ENCODE results near the gene ZMYND8.
A peak's percentile ranks its signal among the peaks of the same experiment; 100 is the strongest.

ZMYND8 gene

DNA sequence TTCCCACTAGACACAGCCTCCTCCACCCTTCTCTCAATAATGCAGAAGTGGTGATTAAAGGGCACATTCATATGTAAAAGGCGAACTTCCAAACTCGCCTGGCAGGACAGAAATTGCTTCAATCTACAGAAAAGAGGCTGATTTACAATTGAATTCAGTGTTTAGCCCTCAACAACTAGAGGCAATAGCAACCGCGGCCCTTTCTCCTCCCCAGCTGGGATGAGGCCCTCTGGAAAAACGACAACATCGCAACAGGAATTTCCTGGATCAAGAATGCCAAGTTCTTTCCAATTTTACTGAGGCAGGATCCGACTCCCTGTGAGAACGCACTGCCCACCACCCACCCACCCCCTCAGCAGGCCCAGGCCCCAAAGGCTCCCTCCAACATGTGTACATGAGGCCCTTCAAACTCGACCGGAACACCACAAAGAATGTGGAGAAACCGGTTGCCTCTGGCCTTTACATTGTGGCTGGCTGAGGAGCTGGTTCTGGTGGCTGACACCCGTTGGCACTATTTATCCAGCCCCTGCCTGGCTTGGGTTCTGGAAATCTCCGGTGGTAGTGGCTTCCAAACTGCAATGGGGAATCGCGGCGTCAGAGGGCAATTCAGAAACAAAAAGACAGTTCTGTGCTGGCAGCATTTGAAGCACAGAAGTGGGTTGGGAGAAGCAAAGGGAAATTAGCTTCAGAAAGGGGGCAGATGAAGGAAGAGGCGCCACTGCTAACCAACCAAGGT is 36.8 kb downstream of the ZMYND8 start:
- ATAC-seq (ENCODE audit: low read depth) (no peak), DNase-seq (ENCODE audit: low spot score in 2 of 2) (no peak)
- H3K9me3 Mint-ChIP-seq: no peaks in the 10 kb centered on the region
- peaks cover 9% of the 10 kb centered on the region for H3K36me3 Mint-ChIP-seq
- no peaks in the 10 kb centered on the region for H3K27me3 Mint-ChIP-seq
- peak overlapping the region; percentile 71 for H3K27ac Mint-ChIP-seq
- H3K4me1 Mint-ChIP-seq: peaks cover 45% of the 10 kb centered on the region
- no peak overlapping the region for H3K4me3 Mint-ChIP-seq

- ATAC-seq (ENCODE audit: low read depth) (no peak), DNase-seq (ENCODE audit: low spot score in 2 of 2) (no peak)
- peaks cover 9% of the 10 kb centered on the region for H3K36me3 Mint-ChIP-seq
- H3K4me3 Mint-ChIP-seq: peak overlapping the region; percentile 32
- no peaks in the 10 kb centered on the region for H3K9me3 Mint-ChIP-seq
- H3K27ac Mint-ChIP-seq: peak overlapping the region; percentile 71
- no peaks in the 10 kb centered on the region for H3K27me3 Mint-ChIP-seq
- peaks cover 45% of the 10 kb centered on the region for H3K4me1 Mint-ChIP-seq
Measured at GRCh38 chr20:47318586-47319516, 37.6 kb downstream of the ZMYND8 start.

GRCh38 chr20:47318027-47318585 is 38.4 kb downstream of the ZMYND8 start:
- peaks cover 9% of the 10 kb centered on the region for H3K36me3 Mint-ChIP-seq
- peak overlapping the region; percentile 71 for H3K27ac Mint-ChIP-seq
- peak overlapping the region; percentile 54 for H3K4me3 Mint-ChIP-seq
- no peak for ATAC-seq (ENCODE audit: low read depth)
- H3K9me3 Mint-ChIP-seq: no peaks in the 10 kb centered on the region
- H3K27me3 Mint-ChIP-seq: no peaks in the 10 kb centered on the region
- DNase-seq (ENCODE audit: low spot score in 2 of 2): no peak
- peaks cover 43% of the 10 kb centered on the region for H3K4me1 Mint-ChIP-seq

GRCh38 chr20:47317127-47317895 is 39.2 kb downstream of the ZMYND8 start:
- Mint-ChIP-seq H3K36me3 (peaks cover 9% of the 10 kb centered on the region), H3K4me1 (peaks cover 42% of the 10 kb centered on the region), H3K9me3 (no peaks in the 10 kb centered on the region), H3K4me3 (no peak overlapping the region), H3K27me3 (no peaks in the 10 kb centered on the region), H3K27ac (peak overlapping the region; percentile 71)
- ATAC-seq (ENCODE audit: low read depth) (peak; percentile 43), DNase-seq (ENCODE audit: low spot score in 2 of 2) (peak in 1 of 2 donors; percentile 16)

- no peaks in the 10 kb centered on the region for H3K9me3 Mint-ChIP-seq
- H3K4me3 Mint-ChIP-seq: no peak overlapping the region
- ATAC-seq (ENCODE audit: low read depth): no peak
- no peaks in the 10 kb centered on the region for H3K27me3 Mint-ChIP-seq
- no peak for DNase-seq (ENCODE audit: low spot score in 2 of 2)
- peak overlapping the region; percentile 35 for H3K27ac Mint-ChIP-seq
- H3K4me1 Mint-ChIP-seq: peaks cover 42% of the 10 kb centered on the region
- H3K36me3 Mint-ChIP-seq: peaks cover 9% of the 10 kb centered on the region
Measured at GRCh38 chr20:47316776-47317126, 39.7 kb downstream of the ZMYND8 start.

GRCh38 chr20:47315339-47316056 is 41.0 kb downstream of the ZMYND8 start:
- no peaks in the 10 kb centered on the region for H3K27me3 Mint-ChIP-seq
- no peaks in the 10 kb centered on the region for H3K9me3 Mint-ChIP-seq
- H3K4me1 Mint-ChIP-seq: peaks cover 35% of the 10 kb centered on the region
- H3K36me3 Mint-ChIP-seq: peaks cover 9% of the 10 kb centered on the region
- no peak overlapping the region for H3K4me3 Mint-ChIP-seq
- ATAC-seq (ENCODE audit: low read depth): no peak
- DNase-seq (ENCODE audit: low spot score in 2 of 2): no peak
- H3K27ac Mint-ChIP-seq: peak overlapping the region; percentile 31

GRCh38 chr20:47314647-47315338 is 41.7 kb downstream of the ZMYND8 start:
- H3K4me1 Mint-ChIP-seq: peaks cover 31% of the 10 kb centered on the region
- peak overlapping the region; percentile 72 for H3K27ac Mint-ChIP-seq
- no peak for ATAC-seq (ENCODE audit: low read depth)
- no peak overlapping the region for H3K4me3 Mint-ChIP-seq
- H3K27me3 Mint-ChIP-seq: no peaks in the 10 kb centered on the region
- H3K36me3 Mint-ChIP-seq: peaks cover 9% of the 10 kb centered on the region
- no peak for DNase-seq (ENCODE audit: low spot score in 2 of 2)
- H3K9me3 Mint-ChIP-seq: no peaks in the 10 kb centered on the region

DNA sequence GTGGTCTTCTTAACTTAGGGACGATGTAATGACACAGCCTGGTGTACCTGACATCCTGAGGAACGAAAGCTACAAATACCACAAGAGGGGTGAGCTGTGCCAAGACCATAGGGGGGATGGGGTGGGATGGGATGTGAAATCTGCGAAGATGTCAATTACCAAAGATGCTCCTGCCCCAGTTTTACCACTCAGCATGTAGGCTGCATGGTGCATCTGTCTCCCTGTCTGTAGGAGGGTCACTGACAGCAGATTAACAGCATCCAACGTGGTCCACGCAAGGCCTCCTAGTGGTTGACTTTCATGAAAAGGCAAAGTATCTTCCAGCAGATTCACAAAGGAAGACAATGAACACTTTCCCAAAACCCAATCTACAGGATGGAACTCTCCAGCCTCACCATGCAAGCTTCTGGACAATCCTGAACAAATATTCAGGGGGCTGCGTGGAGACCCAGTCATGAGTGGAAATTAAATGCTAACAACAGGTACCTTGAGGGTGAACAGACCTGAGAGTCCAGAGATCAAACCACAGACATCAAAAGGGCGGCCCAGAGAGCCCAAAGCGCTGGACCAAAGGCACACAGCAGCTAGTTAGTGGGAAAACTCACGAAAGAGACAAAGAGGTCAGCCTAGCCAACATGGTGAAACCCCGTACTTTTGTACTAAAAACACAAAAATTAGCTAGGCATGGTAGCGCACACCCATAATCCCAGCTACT is 44.4 kb downstream of the ZMYND8 start:
- DNase-seq (ENCODE audit: low spot score in 2 of 2) (no peak), ATAC-seq (ENCODE audit: low read depth) (no peak)
- Mint-ChIP-seq H3K4me3 (no peak overlapping the region), H3K27ac (no peak overlapping the region), H3K4me1 (peaks cover 14% of the 10 kb centered on the region), H3K9me3 (no peaks in the 10 kb centered on the region), H3K36me3 (peaks cover 11% of the 10 kb centered on the region), H3K27me3 (no peaks in the 10 kb centered on the region)

DNA sequence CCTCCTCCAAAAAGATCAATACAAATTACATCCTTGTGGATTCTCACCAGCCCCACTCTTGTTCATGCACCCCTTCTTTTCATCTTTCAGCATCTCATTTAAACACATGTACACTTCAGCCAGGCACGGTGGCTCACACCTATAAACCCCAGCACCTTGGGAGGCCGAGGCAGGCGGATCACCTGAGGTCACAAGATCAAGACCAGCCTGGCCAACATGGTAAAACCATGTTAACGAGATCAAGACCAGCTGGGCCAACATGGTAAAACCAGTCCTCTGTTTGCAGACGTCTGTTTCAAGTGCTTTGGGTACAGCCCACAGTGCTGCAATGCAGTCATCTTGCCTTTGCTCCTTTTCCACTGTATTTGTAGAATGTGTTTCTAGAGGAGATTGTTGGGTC is 45.3 kb downstream of the ZMYND8 start:
- no peaks in the 10 kb centered on the region for H3K9me3 Mint-ChIP-seq
- DNase-seq (ENCODE audit: low spot score in 2 of 2) (no peak), ATAC-seq (ENCODE audit: low read depth) (no peak)
- H3K4me3 Mint-ChIP-seq: no peak overlapping the region
- peaks cover 15% of the 10 kb centered on the region for H3K36me3 Mint-ChIP-seq
- no peaks in the 10 kb centered on the region for H3K27me3 Mint-ChIP-seq
- H3K27ac Mint-ChIP-seq: peak overlapping the region; percentile 51
- peaks cover 14% of the 10 kb centered on the region for H3K4me1 Mint-ChIP-seq

GRCh38 chr20:47310729-47311128 is 45.8 kb downstream of the ZMYND8 start:
- H3K4me3 Mint-ChIP-seq: no peak overlapping the region
- peaks cover 13% of the 10 kb centered on the region for H3K4me1 Mint-ChIP-seq
- no peaks in the 10 kb centered on the region for H3K9me3 Mint-ChIP-seq
- DNase-seq (ENCODE audit: low spot score in 2 of 2) (no peak), ATAC-seq (ENCODE audit: low read depth) (no peak)
- H3K36me3 Mint-ChIP-seq: peaks cover 16% of the 10 kb centered on the region
- H3K27ac Mint-ChIP-seq: peak overlapping the region; percentile 51
- no peaks in the 10 kb centered on the region for H3K27me3 Mint-ChIP-seq

DNA sequence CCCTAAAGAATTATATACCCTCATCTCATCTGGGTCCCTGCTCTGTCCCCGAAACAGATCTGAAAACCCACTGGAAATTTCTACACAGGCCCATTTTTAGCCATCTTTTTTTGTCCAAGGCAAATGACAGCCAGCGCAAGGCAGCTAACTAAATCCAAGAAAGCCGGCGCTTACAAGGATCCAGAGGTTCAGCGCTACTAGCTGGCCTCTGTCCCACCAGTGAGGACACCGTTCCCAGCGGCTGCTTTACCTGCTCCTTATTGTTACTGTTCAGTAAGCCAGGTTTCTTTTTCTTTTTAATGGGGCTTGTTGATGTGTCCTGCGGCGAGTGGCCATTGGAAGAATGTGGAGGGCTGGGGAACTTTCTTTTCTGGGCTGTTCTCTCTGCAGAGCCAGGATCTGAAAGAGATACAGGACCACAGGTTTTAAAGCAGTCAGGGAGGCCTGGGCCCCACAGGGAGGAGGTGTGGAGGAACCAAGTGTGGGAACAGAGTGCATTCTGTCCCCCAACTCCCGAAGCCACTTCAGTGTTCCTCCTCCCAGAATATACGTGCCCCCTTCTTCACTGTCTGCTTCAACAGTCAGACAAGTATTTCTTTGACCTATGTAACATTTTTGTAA is 46.6 kb downstream of the ZMYND8 start:
- Mint-ChIP-seq H3K4me3 (no peak overlapping the region), H3K27me3 (no peaks in the 10 kb centered on the region), H3K36me3 (peaks cover 15% of the 10 kb centered on the region), H3K27ac (no peak overlapping the region), H3K4me1 (peaks cover 8% of the 10 kb centered on the region), H3K9me3 (no peaks in the 10 kb centered on the region)
- ATAC-seq (ENCODE audit: low read depth): no peak
- no peak for DNase-seq (ENCODE audit: low spot score in 2 of 2)

GRCh38 chr20:47309394-47309793 is 47.1 kb downstream of the ZMYND8 start:
- Mint-ChIP-seq H3K27me3 (no peaks in the 10 kb centered on the region), H3K4me3 (no peak overlapping the region), H3K36me3 (peaks cover 13% of the 10 kb centered on the region), H3K27ac (no peak overlapping the region), H3K9me3 (no peaks in the 10 kb centered on the region), H3K4me1 (peaks cover 6% of the 10 kb centered on the region)
- DNase-seq (ENCODE audit: low spot score in 2 of 2) (no peak), ATAC-seq (ENCODE audit: low read depth) (no peak)
